Hematopoietic multipotent progenitor cell treated with erythropoietin and hydrocortisone succinate and interleukin-3 and kit ligand, for 4 days (in vitro differentiated cells): ENCODE results near the gene NUTM2A.
"Not testable (repeated sequence)": the region's sequence is repeated elsewhere in the genome, so short reads cannot be mapped to it uniquely, and the experiment has no call there.

Source experiments
- DNase-seq: peaks from one replicate; pipeline ENCODE4 v3.0.0-alpha.2; 2015

NUTM2A gene, protein sequence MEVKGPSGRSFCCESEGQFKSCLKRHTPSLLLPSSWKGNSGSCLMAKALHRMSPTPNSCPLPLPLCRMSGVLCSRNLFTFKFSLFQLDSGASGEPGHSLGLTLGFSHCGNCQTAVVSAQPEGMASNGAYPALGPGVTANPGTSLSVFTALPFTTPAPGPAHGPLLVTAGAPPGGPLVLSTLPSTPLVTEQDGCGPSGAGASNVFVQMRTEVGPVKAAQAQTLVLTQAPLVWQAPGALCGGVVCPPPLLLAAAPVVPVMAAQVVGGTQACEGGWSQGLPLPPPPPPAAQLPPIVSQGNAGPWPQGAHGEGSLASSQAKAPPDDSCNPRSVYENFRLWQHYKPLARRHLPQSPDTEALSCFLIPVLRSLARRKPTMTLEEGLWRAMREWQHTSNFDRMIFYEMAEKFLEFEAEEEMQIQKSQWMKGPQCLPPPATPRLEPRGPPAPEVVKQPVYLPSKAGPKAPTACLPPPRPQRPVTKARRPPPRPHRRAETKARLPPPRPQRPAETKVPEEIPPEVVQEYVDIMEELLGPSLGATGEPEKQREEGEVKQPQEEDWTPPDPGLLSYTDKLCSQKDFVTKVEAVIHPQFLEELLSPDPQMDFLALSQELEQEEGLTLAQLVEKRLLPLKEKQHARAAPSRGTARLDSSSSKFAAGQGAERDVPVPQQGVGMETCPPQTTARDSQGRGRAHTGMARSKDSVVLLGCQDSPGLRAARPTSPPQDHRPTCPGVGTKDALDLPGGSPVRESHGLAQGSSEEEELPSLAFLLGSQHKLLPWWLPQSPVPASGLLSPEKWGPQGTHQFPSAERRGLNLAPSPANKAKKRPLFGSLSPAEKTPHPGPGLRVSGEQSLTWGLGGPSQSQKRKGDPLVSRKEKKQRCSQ

DNA sequence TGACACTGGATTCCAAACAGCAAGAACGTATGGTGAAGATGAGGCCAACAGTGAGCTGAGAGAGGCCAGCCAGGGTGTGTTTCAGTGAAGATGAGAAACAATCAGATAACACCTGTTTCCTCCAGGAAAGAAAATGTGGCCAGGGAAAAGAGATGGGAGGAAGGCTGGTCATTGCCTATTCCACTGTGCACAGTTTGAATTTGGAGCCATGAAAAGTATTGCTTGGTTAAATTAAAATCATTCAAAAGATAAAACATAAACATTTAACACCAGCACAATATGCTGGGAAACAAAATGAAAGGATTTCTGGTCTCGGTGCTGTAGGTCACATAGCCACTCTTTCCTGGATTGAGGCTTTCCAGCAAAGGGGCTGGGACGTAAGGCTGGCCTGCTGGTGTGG lies at the start of gene NUTM2A:
TSS of gene NUTM2A (plus strand) at position 301 of the 400 bp plus-strand sequence. CDS start 383 bp downstream, outside the sequence.
- DNase-seq, result not testable (repeated sequence)

DNA sequence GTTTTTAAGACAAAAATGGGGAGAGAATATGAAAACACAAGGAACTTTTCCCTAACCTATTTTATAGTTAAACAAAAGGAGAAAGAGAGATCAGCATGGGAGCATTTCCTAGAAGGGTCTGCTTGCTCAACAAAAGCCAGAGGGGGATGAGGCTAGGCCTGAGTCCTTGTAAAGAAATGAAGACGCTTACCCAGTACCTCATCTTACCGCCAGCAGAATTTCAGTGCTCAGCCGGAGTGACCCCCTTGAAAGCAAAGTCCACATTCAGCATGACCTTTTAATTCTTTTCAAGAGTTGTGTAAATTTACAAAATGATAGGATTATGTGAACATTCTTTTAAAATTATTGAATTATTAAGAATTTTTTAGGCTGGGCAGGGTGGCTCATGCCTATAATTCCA lies 47.7 kb upstream of the NUTM2A start:
- not testable (repeated sequence) for DNase-seq

DNA sequence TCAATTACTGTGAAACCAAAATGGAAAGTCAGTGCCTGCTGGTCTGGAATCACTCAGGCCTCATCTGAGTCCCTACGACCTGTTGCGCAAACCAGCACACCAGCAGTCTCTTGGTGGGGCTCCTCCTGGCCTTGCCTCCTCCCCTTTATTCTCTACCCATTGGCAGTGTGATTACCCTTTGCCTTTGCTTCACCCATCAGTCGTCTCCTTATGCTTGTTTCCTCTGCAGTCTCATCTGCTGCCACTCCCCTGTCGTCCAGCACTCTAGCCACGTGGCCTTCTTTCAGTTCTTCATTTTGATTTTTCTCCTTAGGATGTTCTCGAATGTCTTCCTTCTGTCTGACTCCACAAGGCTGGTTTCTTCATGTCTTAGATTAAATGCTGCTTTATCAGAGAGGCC lies 40.8 kb upstream of the NUTM2A start:
- not testable (repeated sequence) for DNase-seq

DNA sequence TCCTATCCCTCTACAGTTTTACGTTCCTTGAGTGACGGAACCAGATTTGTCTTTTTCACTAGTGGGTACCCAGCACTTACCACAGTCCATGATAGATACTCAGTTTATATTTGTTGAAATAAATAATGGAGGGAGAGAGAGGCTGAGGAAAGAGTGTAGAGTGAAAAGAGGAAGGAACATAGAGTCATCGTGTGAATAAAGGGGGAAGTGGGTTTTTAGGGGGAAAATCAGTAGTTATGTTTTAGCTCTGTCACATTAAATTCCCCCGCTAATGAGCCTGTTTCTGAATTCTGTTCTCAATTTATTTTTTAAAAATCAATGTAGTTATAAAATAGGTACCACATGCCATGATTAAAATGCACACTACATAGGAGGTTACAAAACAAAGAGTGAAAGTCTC lies 39.2 kb upstream of the NUTM2A start:
- not testable (repeated sequence) for DNase-seq

DNA sequence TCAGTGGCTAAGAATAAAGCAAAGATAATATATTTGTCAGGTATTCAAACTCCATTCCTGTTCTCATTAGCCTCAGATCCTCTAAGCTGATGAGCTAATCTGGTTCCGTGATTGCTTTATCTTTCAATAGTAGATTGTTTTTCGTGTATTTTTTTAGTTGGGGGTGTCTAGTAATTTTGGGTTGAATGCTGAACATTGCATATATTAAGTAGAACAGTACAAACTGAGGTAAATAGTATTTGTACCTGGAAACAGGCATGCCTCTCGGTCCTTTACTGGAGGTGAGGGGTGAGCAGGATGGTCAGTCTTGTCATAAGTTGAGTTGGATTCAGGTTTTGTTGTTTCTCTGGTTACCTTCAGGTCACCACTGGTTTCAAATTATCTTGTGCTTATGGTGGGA lies 37.7 kb upstream of the NUTM2A start:
- DNase-seq, result not testable (repeated sequence)

DNA sequence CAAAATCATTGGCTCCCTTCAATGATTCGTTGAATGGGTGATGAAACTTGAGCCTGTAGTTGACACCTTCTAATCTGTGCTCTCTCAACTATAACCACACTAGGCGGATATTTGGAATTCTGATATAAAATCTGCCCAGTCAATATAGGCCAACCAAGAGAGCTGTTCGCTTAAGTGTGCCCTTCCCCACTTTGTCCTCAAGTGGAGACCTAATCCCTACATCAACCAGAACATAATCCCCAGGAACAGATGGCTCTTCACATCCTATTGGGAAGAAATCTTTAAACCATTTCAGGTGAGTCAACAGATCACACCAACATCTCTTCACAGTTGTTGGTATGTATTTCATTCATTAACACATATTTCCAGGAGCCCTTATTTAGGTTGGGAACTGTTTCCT lies 33.4 kb upstream of the NUTM2A start:
- DNase-seq, result not testable (repeated sequence)

DNA sequence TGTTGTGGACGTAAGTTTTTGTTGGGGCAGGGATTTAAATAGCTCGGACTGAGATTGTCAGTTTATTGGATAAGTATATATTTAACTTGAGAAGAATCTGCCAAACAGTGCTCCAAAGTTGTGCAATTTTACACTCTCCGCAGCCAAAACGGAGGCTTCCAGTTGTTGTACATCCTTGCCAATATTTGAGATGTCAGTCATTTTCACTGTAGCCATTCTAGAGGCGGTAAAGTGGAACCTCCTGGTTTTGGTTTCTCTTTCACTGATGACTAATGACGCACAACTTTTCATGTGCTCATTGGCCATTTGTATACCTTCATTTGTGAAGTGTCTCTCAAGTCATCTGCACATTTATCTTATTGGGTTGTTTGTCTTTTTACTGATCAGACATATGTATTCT lies 24.3 kb upstream of the NUTM2A start:
- peak; percentile 15 for DNase-seq

DNA sequence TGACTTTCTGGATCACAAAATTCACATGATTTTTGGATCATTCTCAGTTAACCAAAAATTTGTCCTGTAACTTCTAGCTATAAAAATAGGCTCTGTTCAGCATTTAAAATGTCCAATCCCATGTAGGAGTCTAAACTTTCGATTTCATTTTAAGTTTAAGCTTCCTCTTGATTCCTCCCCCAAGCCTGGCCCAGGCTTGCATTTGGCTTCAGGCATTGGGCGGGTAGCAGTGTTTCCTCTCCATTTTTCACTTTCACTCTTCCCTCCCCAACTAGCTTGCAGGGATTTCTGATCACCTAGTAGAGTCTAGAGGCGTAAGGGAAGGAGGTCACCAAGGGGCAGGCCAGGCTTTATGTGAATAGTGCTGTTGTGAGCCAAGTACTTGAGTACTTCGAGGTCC lies 20.4 kb upstream of the NUTM2A start:
- DNase-seq, result not testable (repeated sequence)

DNA sequence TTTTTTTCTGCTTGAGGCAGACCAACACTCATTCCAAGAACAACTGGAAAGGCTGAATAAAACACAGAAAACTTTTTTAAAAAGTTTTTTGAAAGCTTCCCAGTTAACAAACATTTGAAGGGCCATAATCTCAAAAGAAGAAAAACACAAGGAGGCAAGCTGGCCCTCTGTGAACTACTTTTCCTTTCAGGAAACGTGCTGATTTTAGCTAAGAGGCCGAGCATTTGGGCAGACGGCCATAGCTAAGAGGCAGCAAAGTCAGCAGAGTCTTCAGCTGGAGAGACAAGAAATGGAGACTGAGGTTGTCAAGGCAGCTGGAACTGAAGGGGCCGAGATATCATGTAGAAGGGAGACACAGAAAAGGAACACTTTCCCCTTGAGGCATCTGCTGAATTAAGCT lies 18.3 kb upstream of the NUTM2A start:
- not testable (repeated sequence) for DNase-seq

DNA sequence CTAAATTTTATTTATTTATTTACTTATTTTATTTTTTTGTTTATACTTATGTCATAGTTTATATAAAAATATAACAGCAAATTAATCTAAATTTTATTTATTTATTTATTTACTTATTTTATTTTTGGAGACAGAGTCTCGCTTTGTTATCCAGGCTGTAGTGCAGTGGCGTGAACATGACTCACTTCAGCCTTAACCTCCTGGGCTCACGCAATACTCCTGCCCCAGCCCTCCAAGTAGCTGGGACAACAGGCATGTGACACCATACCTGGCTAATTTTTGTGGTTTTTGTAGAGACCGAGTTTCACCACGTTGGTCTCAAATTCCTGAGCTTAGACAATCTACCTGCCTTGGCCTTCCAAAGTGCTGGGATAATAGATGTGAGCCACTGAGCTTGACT lies 14.9 kb upstream of the NUTM2A start:
- not testable (repeated sequence) for DNase-seq

DNA sequence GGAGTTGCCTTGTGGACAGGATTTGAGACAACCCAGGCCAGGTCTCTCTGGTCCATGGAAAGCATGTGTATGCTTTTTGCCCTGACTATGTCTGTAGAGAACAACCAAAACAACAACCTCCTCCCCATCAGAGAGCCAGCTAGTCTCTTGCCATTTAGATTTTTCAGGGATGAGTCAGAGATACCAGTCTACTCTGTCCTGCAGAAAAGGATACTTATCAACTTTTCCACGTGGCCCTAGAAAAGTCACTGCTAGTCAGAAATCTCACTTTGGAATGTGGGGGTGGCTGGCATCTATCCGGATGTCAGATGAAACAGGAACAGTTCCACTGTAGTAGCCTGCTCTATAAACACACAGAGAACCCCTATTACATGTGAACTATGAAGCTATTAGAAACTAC lies 13.4 kb upstream of the NUTM2A start:
- DNase-seq, result not testable (repeated sequence)

DNA sequence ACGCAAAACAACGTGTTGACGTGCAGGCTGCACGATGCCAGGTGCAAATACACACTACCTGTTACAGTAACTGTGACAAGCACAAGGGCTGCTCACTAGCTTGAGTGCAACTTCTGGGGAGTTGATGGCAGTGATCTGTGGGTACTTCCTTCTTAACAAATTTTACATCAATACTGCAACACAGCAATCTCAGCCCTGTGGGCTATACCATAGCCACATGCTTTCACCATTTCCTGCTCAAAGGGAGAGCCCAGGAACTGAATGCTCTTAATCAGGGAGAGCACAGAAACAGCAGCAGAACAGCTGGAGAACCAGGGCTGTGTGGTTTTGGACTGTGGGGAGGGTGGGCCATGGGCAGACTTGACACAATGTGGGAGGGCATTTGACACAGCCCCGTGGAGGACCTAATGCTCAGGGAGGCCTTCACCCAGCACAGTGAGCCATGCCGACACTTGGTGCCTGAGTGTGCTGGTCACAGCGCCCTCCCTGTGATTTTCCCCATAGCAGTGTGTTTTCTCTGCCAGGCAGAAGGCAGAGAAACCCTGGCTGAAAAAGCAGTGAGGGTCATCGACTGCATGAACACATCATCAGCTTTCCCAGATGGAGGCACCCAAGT lies 12.0 kb upstream of the NUTM2A start:
- DNase-seq, result peak; percentile 37

DNA sequence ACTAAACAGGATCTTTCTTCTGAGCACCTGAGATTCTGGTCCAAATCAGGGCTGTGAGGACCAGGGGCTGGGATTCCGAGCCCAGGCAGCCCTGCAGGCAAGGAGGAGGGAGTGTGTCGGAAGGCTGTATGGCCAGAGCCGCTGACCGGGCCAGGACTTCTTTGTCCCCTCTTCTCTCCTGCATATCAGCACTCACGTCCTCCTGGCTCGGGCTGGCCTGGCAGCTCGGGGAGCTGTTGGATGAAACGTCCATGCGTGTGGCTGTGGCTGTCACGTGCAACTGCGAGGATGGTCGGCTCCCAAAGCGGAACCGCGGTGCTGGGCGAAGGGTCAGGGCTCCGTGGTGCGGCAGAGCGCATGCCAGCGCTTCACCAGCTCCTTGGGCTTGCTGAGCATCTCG lies 11.4 kb upstream of the NUTM2A start:
- DNase-seq, result not testable (repeated sequence)

DNA sequence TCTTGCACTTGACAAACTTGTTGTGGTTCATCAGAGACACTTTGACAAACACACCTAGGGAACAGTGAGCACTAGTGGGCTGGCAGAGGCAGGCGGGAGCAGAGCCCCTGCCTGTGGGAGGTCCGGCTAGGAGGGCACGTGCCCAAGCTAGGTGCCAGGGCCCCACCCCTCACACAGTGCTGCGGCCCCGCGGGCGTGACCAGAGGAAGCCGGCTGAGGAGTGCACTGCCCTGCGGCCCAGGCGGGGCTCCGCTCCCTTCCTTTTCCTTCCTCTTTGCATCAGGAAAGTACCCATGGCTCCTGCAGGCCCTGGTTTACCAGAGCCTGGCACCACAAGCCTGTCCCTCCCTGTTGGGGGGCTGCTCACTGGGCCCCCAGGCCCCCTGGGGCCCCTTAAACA lies 9.1 kb upstream of the NUTM2A start:
- DNase-seq, result peak; percentile 39

DNA sequence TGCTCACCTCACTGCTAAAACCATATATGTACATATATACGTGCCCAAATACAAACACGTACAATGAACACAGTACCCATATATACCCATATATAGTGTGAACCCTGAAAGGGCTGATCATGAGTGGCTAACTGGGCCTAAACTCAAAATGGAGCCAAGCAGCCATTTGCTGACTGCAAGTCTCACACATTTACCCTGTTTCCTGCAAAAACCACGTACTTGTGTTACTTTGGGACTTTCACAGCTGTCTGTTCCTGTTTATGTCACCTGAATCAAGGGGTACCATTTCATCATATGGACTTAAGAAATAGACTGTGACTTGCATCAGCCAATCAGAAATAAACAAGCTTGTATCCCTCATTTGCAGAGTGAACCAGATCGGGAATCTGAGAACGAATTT lies 5.9 kb upstream of the NUTM2A start:
- not testable (repeated sequence) for DNase-seq

DNA sequence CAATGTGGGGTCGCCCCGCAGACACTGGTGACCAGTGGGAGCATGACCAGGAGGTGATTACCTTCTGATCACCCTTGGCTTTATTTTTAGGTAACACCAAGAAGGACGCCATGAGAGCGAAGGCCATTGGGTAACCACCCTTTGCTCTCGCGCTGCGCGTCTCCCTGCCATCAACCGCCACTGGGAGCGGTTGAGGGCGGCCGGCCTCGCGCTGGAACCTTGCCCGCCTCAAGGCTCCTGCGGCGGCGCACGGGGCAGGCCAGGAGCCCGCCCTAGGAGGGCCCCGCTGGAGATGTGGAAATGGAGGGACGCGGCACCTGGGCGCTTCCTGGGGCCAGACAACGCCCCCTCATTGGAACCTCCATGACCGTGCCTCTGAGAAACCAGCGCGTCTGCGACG lies 2.5 kb upstream of the NUTM2A start:
- DNase-seq, result not testable (repeated sequence)

DNA sequence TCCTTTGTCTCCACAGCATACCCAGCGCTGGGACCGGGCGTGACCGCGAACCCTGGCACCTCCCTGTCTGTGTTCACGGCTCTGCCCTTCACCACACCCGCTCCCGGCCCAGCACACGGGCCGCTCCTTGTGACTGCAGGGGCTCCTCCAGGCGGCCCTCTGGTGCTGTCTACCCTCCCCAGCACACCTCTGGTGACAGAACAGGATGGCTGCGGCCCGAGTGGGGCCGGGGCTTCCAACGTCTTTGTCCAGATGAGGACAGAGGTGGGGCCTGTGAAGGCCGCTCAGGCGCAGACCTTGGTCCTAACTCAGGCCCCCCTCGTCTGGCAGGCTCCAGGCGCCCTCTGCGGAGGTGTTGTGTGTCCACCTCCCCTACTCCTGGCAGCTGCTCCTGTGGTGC lies 3.0 kb downstream of the NUTM2A start:
- DNase-seq, result not testable (repeated sequence)

DNA sequence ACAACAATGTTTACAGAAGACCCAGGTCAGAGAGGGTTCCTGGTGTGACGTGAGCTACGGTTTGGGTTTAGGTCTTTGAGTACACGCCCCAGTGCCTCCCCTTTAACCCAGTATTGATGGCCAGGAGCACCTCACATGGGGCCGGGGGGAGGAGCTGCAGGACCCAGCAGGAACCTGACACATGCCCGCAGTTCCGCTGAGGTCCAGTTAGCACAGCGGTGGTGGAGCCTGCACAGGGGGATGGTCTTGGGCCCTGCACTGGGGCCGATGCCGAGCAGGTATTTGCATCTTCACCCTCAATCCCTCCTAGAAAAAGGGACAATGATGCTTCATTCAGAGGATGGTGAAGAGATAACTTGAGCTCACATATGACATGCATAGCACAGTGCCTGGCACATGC lies 4.0 kb downstream of the NUTM2A start:
- DNase-seq, result not testable (repeated sequence)

DNA sequence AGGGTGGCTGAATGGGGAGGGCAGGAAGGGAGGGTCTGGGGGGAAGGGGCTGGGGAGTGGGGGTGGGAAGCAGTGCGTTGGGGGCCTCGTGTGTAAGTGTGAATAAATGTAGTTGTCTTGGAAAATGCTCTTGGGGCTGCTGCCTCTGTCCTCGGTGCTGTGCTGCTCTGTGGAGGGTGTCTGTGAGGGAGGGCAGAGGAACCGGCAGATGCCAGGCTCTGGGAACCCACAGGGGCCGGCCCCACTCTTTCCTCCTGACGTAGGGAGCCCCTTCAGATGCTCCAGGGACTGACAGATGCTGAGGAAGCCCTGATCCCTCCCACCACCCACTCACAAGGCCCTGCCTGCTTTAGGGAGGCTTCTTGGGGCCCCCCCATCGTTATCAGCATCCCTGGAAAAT lies 9.6 kb downstream of the NUTM2A start:
- DNase-seq, result not testable (repeated sequence)

DNA sequence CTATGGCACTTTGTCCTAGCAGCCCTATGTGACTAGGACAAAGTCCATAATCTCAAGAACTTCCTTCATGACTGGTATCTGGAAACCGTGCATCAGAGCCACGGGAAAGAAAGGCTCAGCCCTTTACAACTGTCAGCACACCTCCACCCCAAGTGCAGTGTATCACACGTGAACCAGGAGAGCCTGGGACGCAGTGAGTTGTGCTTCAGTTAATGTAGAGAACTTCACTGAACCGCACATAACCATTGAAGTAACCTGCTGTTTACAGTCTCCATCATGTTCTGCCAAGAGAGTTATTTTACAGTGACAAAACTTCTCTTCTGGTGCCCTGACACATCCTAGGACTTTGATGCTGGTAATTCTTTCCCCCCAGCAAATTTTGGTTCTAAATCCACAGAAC lies 12.0 kb downstream of the NUTM2A start:
- not testable (repeated sequence) for DNase-seq

DNA sequence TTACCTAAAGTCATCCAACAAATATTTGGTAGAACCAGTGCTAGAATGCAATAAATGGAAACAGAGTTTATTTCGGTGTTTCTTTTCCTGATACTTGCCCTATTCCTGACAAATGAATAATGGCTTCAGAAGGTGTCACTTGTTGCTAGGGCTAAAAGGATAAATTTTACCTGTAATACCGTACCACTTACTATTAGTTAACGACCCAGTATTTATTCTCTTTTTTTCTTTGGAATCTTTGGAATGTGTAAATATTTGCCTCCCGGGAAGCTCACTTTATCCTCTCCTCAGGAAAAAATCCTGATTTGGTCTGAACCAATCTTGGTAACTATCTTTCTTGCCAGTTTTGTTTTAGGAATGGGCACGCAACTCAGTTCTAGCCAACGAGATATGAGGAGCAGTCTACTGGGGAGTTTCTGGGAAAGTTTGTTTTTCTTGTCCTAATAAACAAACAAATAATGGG lies 14.1 kb downstream of the NUTM2A start:
- DNase-seq, result not testable (repeated sequence)

DNA sequence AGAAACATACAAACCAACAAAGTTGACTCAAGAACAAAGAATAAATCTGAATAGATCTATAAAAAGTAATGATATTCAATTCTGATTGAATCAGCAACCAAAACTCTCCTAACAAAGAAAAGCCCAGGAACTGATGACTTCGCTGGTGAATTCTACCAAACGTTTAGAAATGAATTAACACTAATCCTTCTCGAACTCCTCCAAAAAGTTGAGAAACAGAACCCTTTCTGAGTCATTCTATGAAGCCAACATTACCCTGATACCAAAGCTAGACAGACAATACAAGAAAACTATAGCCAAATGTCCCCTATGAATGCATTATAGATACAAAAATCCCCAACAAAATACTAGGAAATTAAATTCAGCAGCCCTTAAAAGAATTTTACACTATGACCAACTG lies 16.9 kb downstream of the NUTM2A start:
- DNase-seq, result not testable (repeated sequence)

DNA sequence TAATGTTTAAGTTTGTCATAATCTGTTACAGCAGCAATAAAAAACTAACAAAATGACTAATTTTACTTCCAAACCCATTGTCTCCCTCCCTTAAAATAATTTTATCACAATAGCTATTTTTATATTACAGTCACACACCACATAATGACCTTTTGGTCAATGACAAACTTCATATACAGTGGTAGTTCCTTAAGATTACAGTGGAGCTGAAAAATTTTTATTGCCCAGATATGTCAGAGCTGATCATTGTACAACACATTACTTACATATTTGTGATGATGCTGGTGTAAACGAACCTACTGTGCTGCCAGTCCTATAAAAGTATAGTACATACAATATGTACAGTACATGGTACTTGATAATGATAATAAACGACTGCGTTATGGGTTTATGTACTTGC lies 22.1 kb downstream of the NUTM2A start:
- DNase-seq, result not testable (repeated sequence)
